NCI-H524 (cell line): ENCODE data around the gene NASP.

ENCODE experiments used
- DNase-seq, 2 experiments: peaks; one replicate each; lab custom pipeline; 2025; lab: John Stamatoyannopoulos, UW

The NASP gene

GRCh38 chr1:45583666-45584350 is at the start of gene NASP:
NASP (plus strand) TSS chr1:45584041; CDS start chr1:45584147, 106 bp downstream.
- DNase-seq, result peak; percentile 83 to 86

- DNase-seq, result no peak
Measured at GRCh38 chr1:45535988-45536766, 47.7 kb upstream of the NASP start.

- no peak for DNase-seq
Measured at GRCh38 chr1:45536886-45537285, 47.0 kb upstream of the NASP start.

- no peak for DNase-seq
Measured at GRCh38 chr1:45541193-45541592, 42.6 kb upstream of the NASP start.

- DNase-seq, result no peak
Measured at GRCh38 chr1:45542591-45542990, 41.2 kb upstream of the NASP start.

- DNase-seq, result no peak
Measured at GRCh38 chr1:45543581-45544417, 40.0 kb upstream of the NASP start.

- no peak for DNase-seq
Measured at GRCh38 chr1:45544530-45544929, 39.3 kb upstream of the NASP start.

- DNase-seq, result no peak
Measured at GRCh38 chr1:45545019-45545493, 38.8 kb upstream of the NASP start.

GRCh38 chr1:45545553-45546310 is 38.1 kb upstream of the NASP start:
- DNase-seq, result no peak

GRCh38 chr1:45550401-45551351 is 33.2 kb upstream of the NASP start, which contains the start of gene AKR1A1:
AKR1A1 (plus strand) TSS chr1:45550826; CDS start chr1:45561795, 10,969 bp downstream.
- peak; percentile 70 to 90 for DNase-seq

GRCh38 chr1:45551684-45552083 is 32.2 kb upstream of the NASP start:
- no peak for DNase-seq

- DNase-seq, result no peak
Measured at GRCh38 chr1:45552331-45552730, 31.5 kb upstream of the NASP start.

GRCh38 chr1:45554198-45554597 is 29.6 kb upstream of the NASP start:
- DNase-seq, result no peak

GRCh38 chr1:45557422-45557944 is 26.4 kb upstream of the NASP start:
- DNase-seq, result no peak

- DNase-seq, result no peak
Measured at GRCh38 chr1:45563843-45564242, 20.0 kb upstream of the NASP start.

GRCh38 chr1:45566722-45567121 is 17.1 kb upstream of the NASP start:
- DNase-seq, result no peak

GRCh38 chr1:45567911-45568310 is 15.9 kb upstream of the NASP start:
- no peak for DNase-seq

GRCh38 chr1:45568421-45568820 is 15.4 kb upstream of the NASP start:
- no peak for DNase-seq

GRCh38 chr1:45569571-45569961 is 14.3 kb upstream of the NASP start:
- DNase-seq, result peak in 1 of 2 experiments; percentile 23

GRCh38 chr1:45569962-45570581 is 13.8 kb upstream of the NASP start:
- DNase-seq, result peak; percentile 34 to 73
